ENCODE results near the gene RAD51B. TPM values are rescaled to one million over a fixed set of nuclear protein-coding genes. Genes with fewer than 3 reads are reported as not detected.

RAD51B gene
- total RNA-seq, 1 experiment from 2014 or later: 14.2 TPM

- Mint-ChIP-seq H3K27ac (no peak overlapping the region), H3K9me3 (peaks cover 19% of the 10 kb centered on the region)
- POLR2A ChIA-PET: interaction anchor here (0.6 kb wide), 1 partner anchor 97 kb away, joined by 3 read pairs; no protein-coding TSS in a partner anchor
Observed at GRCh38 chr14:68306265-68306933, 486.8 kb downstream of the RAD51B start.

More at GRCh38 chr14:68306265-68306933, 486.8 kb downstream of the RAD51B start:
- DNase-seq (ENCODE audit: low spot score): no peak
- Mint-ChIP-seq H3K36me3 (peaks cover 20% of the 10 kb centered on the region), H3K4me1 (peaks cover 12% of the 10 kb centered on the region), H3K27me3 (ENCODE audit: low read depth) (no peaks in the 10 kb centered on the region; the same call in 1 of the 2 replicates), H3K4me3 (no peak overlapping the region)
- TF ChIP-seq HMGXB4 (CRISPR knock-in tag; IDR thresholded peaks at IDR 0.05) (no peak), GTF2I (CRISPR knock-in tag; conservative IDR thresholded peaks at IDR 0.05) (no peak), GRHL2 (CRISPR knock-in tag; IDR thresholded peaks at IDR 0.05; ENCODE audit: insufficient replicate concordance, severe bottlenecking) (no peak), NFYB (CRISPR knock-in tag; conservative IDR thresholded peaks at IDR 0.05; ENCODE audit: low read depth) (no peak), ZNF416 (CRISPR knock-in tag; IDR thresholded peaks at IDR 0.05) (no peak), ZNF281 (CRISPR knock-in tag; IDR thresholded peaks at IDR 0.05) (no peak), ZSCAN18 (CRISPR knock-in tag; IDR thresholded peaks at IDR 0.05) (no peak), ZNF396 (CRISPR knock-in tag; IDR thresholded peaks at IDR 0.05; ENCODE audit: borderline replicate concordance) (no peak), ZBTB21 (CRISPR knock-in tag; IDR thresholded peaks at IDR 0.05; ENCODE audit: borderline replicate concordance) (no peak), MYBL2 (CRISPR knock-in tag; IDR thresholded peaks at IDR 0.05) (no peak), ZNF263 (CRISPR knock-in tag; IDR thresholded peaks at IDR 0.05; ENCODE audit: low read depth) (no peak), FOXP1 (CRISPR knock-in tag; IDR thresholded peaks at IDR 0.05; ENCODE audit: borderline replicate concordance) (no peak), RELA (CRISPR knock-in tag; IDR thresholded peaks at IDR 0.05; ENCODE audit: borderline replicate concordance) (no peak), NR3C1 (CRISPR knock-in tag; conservative IDR thresholded peaks at IDR 0.05; ENCODE audit: low read depth) (no peak), IRF2 (CRISPR knock-in tag; IDR thresholded peaks at IDR 0.05; ENCODE audit: borderline replicate concordance, low read depth) (no peak), AFF4 (CRISPR knock-in tag; IDR thresholded peaks at IDR 0.05; ENCODE audit: borderline replicate concordance) (no peak), CTCF (IDR thresholded peaks at IDR 0.05) (no peak), USF1 (CRISPR knock-in tag; IDR thresholded peaks at IDR 0.05) (no peak), AR (CRISPR knock-in tag; IDR thresholded peaks at IDR 0.05) (no peak)
- ATAC-seq: no peak
- CTCF ChIA-PET: no interaction called here
